H9 (cell line): ENCODE data around the gene IP6K3. TPM values are rescaled to one million over a fixed set of nuclear protein-coding genes. Genes with fewer than 3 reads are reported as not detected.

Experiments
- DNase-seq: peaks from one replicate; pipeline ENCODE4 v3.0.0-alpha.2; 2017
- H2AFZ ChIP-seq: one replicate; pipeline ENCODE4 v1.6.1; 2013; ENCODE audit warnings: mild to moderate bottlenecking, low read length, control low read depth, moderate library complexity
- H2AK5ac ChIP-seq: 2 replicates; pipeline ENCODE4 v1.6.1; 2013; ENCODE audit warnings: low read length, control low read depth, mixed read lengths; ENCODE audit not compliant: insufficient read length
- H2BK120ac ChIP-seq: one replicate; pipeline ENCODE4 v1.6.1; 2013; ENCODE audit warnings: low read depth, mild to moderate bottlenecking, low read length, control low read depth, inconsistent platforms; ENCODE audit not compliant: poor library complexity, severe bottlenecking
- H2BK12ac ChIP-seq: 2 replicates; pipeline ENCODE4 v1.6.1; 2013; ENCODE audit warnings: low read length, control low read depth, mixed read lengths, low read depth; ENCODE audit not compliant: insufficient read length
- H2BK15ac ChIP-seq: 2 replicates; pipeline ENCODE4 v1.6.1; 2013; ENCODE audit warnings: low read depth, low read length, control low read depth
- H2BK20ac ChIP-seq: one replicate; pipeline ENCODE4 v1.6.1; 2013; ENCODE audit warnings: low read depth, mild to moderate bottlenecking, low read length, control low read depth, inconsistent platforms; ENCODE audit not compliant: poor library complexity, severe bottlenecking
- H2BK5ac ChIP-seq: 2 replicates; pipeline ENCODE4 v1.6.1; 2013; ENCODE audit warnings: low read length, control low read depth, mixed read lengths; ENCODE audit not compliant: insufficient read length
- H3K14ac ChIP-seq: 2 replicates; pipeline ENCODE4 v1.6.1; 2013; ENCODE audit warnings: low read length, control low read depth; ENCODE audit not compliant: insufficient read depth
- H3K18ac ChIP-seq: 2 replicates; pipeline ENCODE4 v1.6.1; 2013; ENCODE audit warnings: low read depth, mild to moderate bottlenecking, mixed read lengths, low read length, control low read depth; ENCODE audit not compliant: insufficient read length
- H3K23ac ChIP-seq: 2 replicates; pipeline ENCODE4 v1.6.1; 2013; ENCODE audit warnings: low read length, control low read depth, mixed read lengths, low read depth; ENCODE audit not compliant: insufficient read length
- H3K23me2 ChIP-seq: 2 replicates; pipeline ENCODE4 v1.6.1; 2013; ENCODE audit warnings: low read depth, mild to moderate bottlenecking, mixed read lengths, low read length, control low read depth; ENCODE audit not compliant: insufficient read length, poor library complexity, severe bottlenecking
- H3K27ac ChIP-seq: 2 replicates; pipeline ENCODE4 v1.5.1; 2013; ENCODE audit warnings: low read length, control low read depth, mixed read lengths, low read depth; ENCODE audit not compliant: insufficient read length
- H3K27me3 ChIP-seq: 2 replicates; pipeline ENCODE4 v1.6.1; 2013; ENCODE audit warnings: low read length, control low read depth, inconsistent platforms; ENCODE audit not compliant: insufficient read depth
- H3K4ac ChIP-seq: 2 replicates; pipeline ENCODE4 v1.6.1; 2013; ENCODE audit warnings: low read depth, mild to moderate bottlenecking, control low read depth, inconsistent platforms, low read length, moderate library complexity
- H3K4me1 ChIP-seq: 2 replicates; pipeline ENCODE4 v1.6.1; 2013; ENCODE audit warnings: low read length, control low read depth, inconsistent platforms; ENCODE audit not compliant: insufficient read depth
- H3K4me2 ChIP-seq: 2 replicates; pipeline ENCODE4 v1.6.1; 2013; ENCODE audit warnings: low read length, control low read depth, mixed read lengths; ENCODE audit not compliant: insufficient read length, insufficient read depth
- H3K56ac ChIP-seq: 2 replicates; pipeline ENCODE4 v1.6.1; 2013; ENCODE audit warnings: low read depth, mild to moderate bottlenecking, mixed read lengths, low read length, control low read depth; ENCODE audit not compliant: insufficient read length
- H3K79me1 ChIP-seq: 2 replicates; pipeline ENCODE4 v1.6.1; 2013; ENCODE audit warnings: low read depth, mild to moderate bottlenecking, moderate library complexity, low read length, control low read depth, inconsistent platforms; ENCODE audit not compliant: insufficient read depth, poor library complexity, severe bottlenecking
- H3K79me2 ChIP-seq: 2 replicates; pipeline ENCODE4 v1.6.1; 2013; ENCODE audit warnings: low read length, control low read depth, inconsistent platforms; ENCODE audit not compliant: insufficient read depth
- H3K9ac ChIP-seq: 2 replicates; pipeline ENCODE4 v1.6.1; 2013; ENCODE audit warnings: low read length, control low read depth, mixed read lengths; ENCODE audit not compliant: insufficient read length; ENCODE audit errors: extremely low read depth
- H3K9me3 ChIP-seq: one replicate; pipeline ENCODE4 v1.6.1; 2013; ENCODE audit warnings: low read depth, low read length, inconsistent platforms; ENCODE audit not compliant: control insufficient read depth
- H3T11ph ChIP-seq: one replicate; pipeline ENCODE4 v1.6.1; 2013; ENCODE audit warnings: mild to moderate bottlenecking, low read length, control low read depth, inconsistent platforms
- H4K20me1 ChIP-seq: one replicate; pipeline ENCODE4 v1.6.1; 2013; ENCODE audit not compliant: control insufficient read depth, insufficient read length, insufficient read depth
- H4K5ac ChIP-seq: 2 replicates; pipeline ENCODE4 v1.6.1; 2013; ENCODE audit warnings: low read depth, mild to moderate bottlenecking, mixed read lengths, low read length, control low read depth; ENCODE audit not compliant: insufficient read length
- H4K8ac ChIP-seq: replicated peaks from 2 replicates; pipeline ENCODE4 v1.6.1; 2013; ENCODE audit warnings: low read length, control low read depth, mixed read lengths, low read depth; ENCODE audit not compliant: insufficient read length
- H4K91ac ChIP-seq: 2 replicates; pipeline ENCODE4 v1.6.1; 2013; ENCODE audit warnings: low read depth, mild to moderate bottlenecking, moderate library complexity, mixed read lengths, low read length, control low read depth; ENCODE audit not compliant: insufficient read length
- H3K27ac Mint-ChIP-seq, 3 experiments: 2 replicates in 2 of 3; 3 replicates in 1 of 3; pipeline ENCODE4 v1.8.0; 2020 to 2021; ENCODE audit warnings: mixed read lengths in 3 of 3, mild to moderate bottlenecking in 1 of 3, moderate library complexity in 1 of 3
- H3K27me3 Mint-ChIP-seq: 2 replicates; pipeline ENCODE4 v1.8.0; 2021; ENCODE audit warnings: low read depth, mild to moderate bottlenecking, moderate library complexity, mixed read lengths
- H3K36me3 Mint-ChIP-seq, 3 experiments: 2 replicates in 2 of 3; 3 replicates in 1 of 3; pipeline ENCODE4 v1.8.0; 2020 to 2021; ENCODE audit warnings: low read depth in 3 of 3, mixed read lengths in 3 of 3; ENCODE audit not compliant: insufficient read depth in 1 of 3
- H3K4me1 Mint-ChIP-seq, 2 experiments: 2 replicates each; pipeline ENCODE4 v1.8.0; 2020; ENCODE audit warnings: mixed read lengths in 2 of 2
- H3K4me3 Mint-ChIP-seq, 2 experiments: 2 replicates in 1 of 2; 3 replicates in 1 of 2; pipeline ENCODE4 v1.8.0; 2020 to 2021; ENCODE audit warnings: mild to moderate bottlenecking in 2 of 2, mixed read lengths in 2 of 2, moderate library complexity in 1 of 2
- H3K9me3 Mint-ChIP-seq, 2 experiments: 2 replicates in 1 of 2; 3 replicates in 1 of 2; pipeline ENCODE4 v1.8.0; 2020; ENCODE audit warnings: mild to moderate bottlenecking in 2 of 2, mixed read lengths in 2 of 2, moderate library complexity in 1 of 2
- WGBS: extraction: QIAGEN DNeasy Blood & Tissue Kit; methylation state at CpG from one replicate; pipeline ENCODE4 v1.1.7; 2013; ENCODE audit warnings: missing lambda C conversion rate, low lambda C conversion rate, mixed read lengths; ENCODE audit not compliant: insufficient read length; ENCODE audit errors: extremely low coverage; 5-methylcytosine and 5-hydroxymethylcytosine counted together
- total RNA-seq: library from RNA; stranded (reverse); gene quantifications from 2 replicates; pipeline ENCODE4 v1.2.1, GENCODE V29; 2021
- TF ChIP-seq, protein P1 (sequence below): fragments of 200-600 bp; sonication (generic); conservative IDR thresholded peaks from 3 replicates; pipeline ENCODE4 v1.8.0; 2021; ENCODE audit warnings: antibody characterized with exemption, mild to moderate bottlenecking

IP6K3 gene
- total RNA-seq, 1 experiment from 2014 or later = 0.46 TPM

DNA sequence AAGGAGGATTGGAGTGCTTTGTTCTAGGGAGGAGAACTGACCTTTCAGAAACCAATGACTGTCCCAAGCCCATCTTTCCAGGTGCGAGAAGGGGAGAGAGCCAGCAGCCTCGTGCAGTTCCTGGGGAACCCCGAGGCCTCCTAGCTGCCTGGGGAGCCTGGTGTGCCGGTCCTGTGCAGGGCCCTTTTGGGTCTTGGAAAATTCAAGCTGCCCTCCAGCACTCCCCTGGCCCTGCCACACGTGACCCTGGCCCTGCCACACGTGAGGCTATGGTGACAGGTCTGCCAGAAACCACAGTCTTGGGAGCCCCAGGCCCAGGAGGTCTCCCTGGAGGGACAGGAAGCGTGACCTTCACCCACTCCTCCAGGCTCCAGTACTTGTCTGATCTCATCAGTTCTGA is 15.7 kb downstream of the IP6K3 start:
- Histone ChIP-seq H2BK15ac (no peak overlapping the region), H3K27ac (no peak overlapping the region), H2BK20ac (no peak overlapping the region), H3K56ac (no peak overlapping the region), H3K18ac (no peak overlapping the region), H4K91ac (no peak overlapping the region), H3K23me2 (no peaks in the 10 kb centered on the region), H2AFZ (no peak overlapping the region), H4K8ac (no peak overlapping the region), H3K9me3 (no peaks in the 10 kb centered on the region), H3K4me2 (no peak overlapping the region), H3K79me1 (no peaks in the 10 kb centered on the region), H3T11ph (no peak overlapping the region), H2BK120ac (no peak overlapping the region), H3K27me3 (no peaks in the 10 kb centered on the region), H4K5ac (no peak overlapping the region), H3K14ac (no peak overlapping the region), H2BK12ac (no peak overlapping the region), H2BK5ac (no peak overlapping the region), H3K4ac (no peak overlapping the region), H3K4me1 (no peaks in the 10 kb centered on the region), H2AK5ac (no peak overlapping the region), H4K20me1 (no peaks in the 10 kb centered on the region), H3K23ac (no peak overlapping the region), H3K79me2 (no peaks in the 10 kb centered on the region), H3K9ac (no peak overlapping the region)
- TF ChIP-seq, protein P1, sequence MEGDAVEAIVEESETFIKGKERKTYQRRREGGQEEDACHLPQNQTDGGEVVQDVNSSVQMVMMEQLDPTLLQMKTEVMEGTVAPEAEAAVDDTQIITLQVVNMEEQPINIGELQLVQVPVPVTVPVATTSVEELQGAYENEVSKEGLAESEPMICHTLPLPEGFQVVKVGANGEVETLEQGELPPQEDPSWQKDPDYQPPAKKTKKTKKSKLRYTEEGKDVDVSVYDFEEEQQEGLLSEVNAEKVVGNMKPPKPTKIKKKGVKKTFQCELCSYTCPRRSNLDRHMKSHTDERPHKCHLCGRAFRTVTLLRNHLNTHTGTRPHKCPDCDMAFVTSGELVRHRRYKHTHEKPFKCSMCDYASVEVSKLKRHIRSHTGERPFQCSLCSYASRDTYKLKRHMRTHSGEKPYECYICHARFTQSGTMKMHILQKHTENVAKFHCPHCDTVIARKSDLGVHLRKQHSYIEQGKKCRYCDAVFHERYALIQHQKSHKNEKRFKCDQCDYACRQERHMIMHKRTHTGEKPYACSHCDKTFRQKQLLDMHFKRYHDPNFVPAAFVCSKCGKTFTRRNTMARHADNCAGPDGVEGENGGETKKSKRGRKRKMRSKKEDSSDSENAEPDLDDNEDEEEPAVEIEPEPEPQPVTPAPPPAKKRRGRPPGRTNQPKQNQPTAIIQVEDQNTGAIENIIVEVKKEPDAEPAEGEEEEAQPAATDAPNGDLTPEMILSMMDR = no peak
- no peaks in the 10 kb centered on the region for H3K9me3 Mint-ChIP-seq
- no peak for DNase-seq
- peaks cover 17% of the 10 kb centered on the region for H3K27me3 Mint-ChIP-seq
- H3K36me3 Mint-ChIP-seq = no peaks in the 10 kb centered on the region
- H3K27ac Mint-ChIP-seq = 0 out of 7 replicates have a peak overlapping the region, but pooled peaks of 2 of the 3 experiments have one; percentile 21 to 60
- H3K4me1 Mint-ChIP-seq = peaks cover 30 to 33% of the 10 kb centered on the region in 2 experiments
- no CpG with 5 or more reads among the region's 7 CpGs for WGBS
- H3K4me3 Mint-ChIP-seq = no peak overlapping the region
